HepG2 (cell line): ENCODE results near the gene CDK11B. TPM values are rescaled to one million over a fixed set of nuclear protein-coding genes. Genes with fewer than 3 reads are reported as not detected.

Experiments
- AHR ChIP-seq: IDR thresholded peaks from 2 replicates; pipeline ENCODE4 v1.6.1; 2018; ENCODE audit warnings: missing genetic modification reagents, missing compliant biosample characterization
- ARID4A ChIP-seq: sonication (generic); formaldehyde crosslinking; IDR thresholded peaks from 2 replicates; pipeline ENCODE4 v1.5.0; 2020; ENCODE audit warnings: mild to moderate bottlenecking, missing genetic modification reagents, borderline replicate concordance
- CBX2 ChIP-seq, 2 experiments: fragments of 200-600 bp in 1 of 2; sonication (generic); formaldehyde crosslinking in 1 of 2; IDR thresholded peaks; 2 replicates each; pipeline versions ENCODE4 v1.7.0 to v1.8.1; 2018 to 2022; ENCODE audit warnings: low read depth in 2 of 2, low read length in 1 of 2, mild to moderate bottlenecking in 1 of 2, missing genetic modification reagents in 1 of 2
- CBX5 ChIP-seq: sonication (generic); formaldehyde crosslinking; IDR thresholded peaks from 2 replicates; pipeline ENCODE4 v1.4.0; 2020; ENCODE audit warnings: missing genetic modification reagents, borderline replicate concordance
- FOXJ3 ChIP-seq: sonication (generic); formaldehyde crosslinking; IDR thresholded peaks from 2 replicates; pipeline ENCODE4 v1.4.0; 2020; ENCODE audit warnings: missing genetic modification reagents, mild to moderate bottlenecking, borderline replicate concordance
- KDM5A ChIP-seq: fragments of 200-600 bp; sonication (generic); IDR thresholded peaks from 2 replicates; pipeline ENCODE4 v1.7.0; 2018; ENCODE audit warnings: antibody characterized with exemption, mild to moderate bottlenecking, low read length, borderline replicate concordance
- MYC ChIP-seq: sonication (generic); formaldehyde crosslinking; IDR thresholded peaks from 2 replicates; pipeline ENCODE4 v1.9.0; 2021; ENCODE audit warnings: missing genetic modification reagents, borderline replicate concordance
- NCOA5 ChIP-seq: sonication (generic); formaldehyde crosslinking; IDR thresholded peaks from 2 replicates; pipeline ENCODE4 v1.4.0; 2020; ENCODE audit warnings: missing genetic modification reagents
- PRDM10 ChIP-seq: sonication (generic); formaldehyde crosslinking; IDR thresholded peaks from 2 replicates; pipeline ENCODE4 v1.4.0; 2020; ENCODE audit warnings: low read depth, missing genetic modification reagents
- PTBP1 ChIP-seq: fragments of 200-400 bp; formaldehyde crosslinking; IDR thresholded peaks from 2 replicates; pipeline ENCODE4 v1.6.1; 2018; ENCODE audit warnings: low read length, low read depth; ENCODE audit not compliant: poor library complexity, severe bottlenecking
- SIN3A ChIP-seq: IDR thresholded peaks from 2 replicates; pipeline ENCODE4 v1.6.1; 2011; ENCODE audit warnings: low read depth, mild to moderate bottlenecking, control low read depth, low read length, borderline replicate concordance
- SIX4 ChIP-seq: sonication (generic); formaldehyde crosslinking; IDR thresholded peaks from 2 replicates; pipeline ENCODE4 v1.4.0; 2020; ENCODE audit warnings: missing genetic modification reagents
- SOX13 ChIP-seq, 3 experiments: fragments of 450-650 bp in 1 of 3; sonication (generic) in 1 of 3; formaldehyde crosslinking in 1 of 3; IDR thresholded peaks in 2 of 3; conservative IDR thresholded peaks in 1 of 3; 2 replicates each; pipeline versions ENCODE4 v1.5.0 to v1.6.1; 2016 to 2020; ENCODE audit warnings: antibody characterized with exemption in 1 of 3, mild to moderate bottlenecking in 1 of 3, missing compliant biosample characterization in 1 of 3, missing genetic modification reagents in 1 of 3, moderate library complexity in 1 of 3
- WIZ ChIP-seq: sonication (generic); formaldehyde crosslinking; IDR thresholded peaks from 2 replicates; pipeline ENCODE4 v1.5.1; 2020; ENCODE audit warnings: mild to moderate bottlenecking, missing genetic modification reagents
- ZBTB25 ChIP-seq: IDR thresholded peaks from 2 replicates; pipeline ENCODE4 v1.6.1; 2018; ENCODE audit warnings: missing genetic modification reagents
- ZFAT ChIP-seq: sonication (generic); formaldehyde crosslinking; conservative IDR thresholded peaks from 2 replicates; pipeline ENCODE4 v1.8.1; 2023; ENCODE audit warnings: missing genetic modification reagents, inconsistent platforms
- ZMYM3 ChIP-seq: sonication (generic); formaldehyde crosslinking; IDR thresholded peaks from 2 replicates; pipeline ENCODE4 v1.5.1; 2020; ENCODE audit warnings: mild to moderate bottlenecking, missing genetic modification reagents
- ZNF121 ChIP-seq: sonication (generic); formaldehyde crosslinking; IDR thresholded peaks from 2 replicates; pipeline ENCODE4 v1.5.0; 2020; ENCODE audit warnings: mild to moderate bottlenecking, missing genetic modification reagents
- ZNF740 ChIP-seq: sonication (generic); formaldehyde crosslinking; IDR thresholded peaks from 2 replicates; pipeline ENCODE4 v1.4.0; 2020; ENCODE audit warnings: missing genetic modification reagents
- polyA plus RNA-seq, 8 experiments: library from polyadenylated mRNA; depleted of rRNA in 3 of 8; stranded (reverse) in 7 of 8; unstranded in 1 of 8; fragments of >200 nt; fragmentation: Illumina TruSeq in 4 of 8; extraction: Trizol in 4 of 8; gene quantifications; 2 replicates each; pipeline versions ENCODE4 v1.2.1 to v1.2.3, GENCODE V29; 2011 to 2016; ENCODE audit warnings: low read depth in 4 of 8, missing spikeins in 1 of 8, mixed read lengths in 1 of 8; ENCODE audit not compliant: insufficient read depth in 1 of 8
- total RNA-seq, 5 experiments: library from RNA; depleted of rRNA; stranded (reverse); fragments of >200 nt; fragmentation: Illumina TruSeq; extraction: Trizol; gene quantifications; 2 replicates each; pipeline ENCODE4 v1.2.3, GENCODE V29; 2016; ENCODE audit warnings: low read depth in 1 of 5

The CDK11B gene
- total and polyA plus RNA-seq, 2 of the 13 experiments (the other 11 are each of a cell fraction or from before 2014, with no cell fraction given) = 3.6 to 15.1 TPM

GRCh38 chr1:1614954-1615255 is 43.9 kb downstream of the CDK11B start (continued):
- TF ChIP-seq PRDM10 (CRISPR knock-in tag) (0 out of 2 replicates have a peak, but pooled peaks have one; percentile 5), SIN3A (no peak; the same call in 1 of the 2 replicates), ZFAT (CRISPR knock-in tag) (no peak), WIZ (CRISPR knock-in tag) (no peak), ZNF740 (no peak), ZNF121 (no peak), SIX4 (CRISPR knock-in tag) (no peak), KDM5A (0 out of 2 replicates have a peak, but pooled peaks have one; percentile 5), NCOA5 (no peak), ARID4A (CRISPR knock-in tag) (no peak), FOXJ3 (no peak), AHR (CRISPR knock-in tag) (no peak), MYC (CRISPR knock-in tag) (no peak), CBX2 (IDR thresholded peaks at IDR 0.05; ENCODE audit: low read depth, low read length) (no peak), CBX2 (CRISPR knock-in tag; IDR thresholded peaks at IDR 0.05; ENCODE audit: low read depth) (no peak), ZBTB25 (CRISPR knock-in tag) (no peak), SOX13 (IDR thresholded peaks at IDR 0.05) (no peak), SOX13 (CRISPR knock-in tag; conservative IDR thresholded peaks at IDR 0.05 in 1 of 2, IDR thresholded peaks at IDR 0.05 in 1 of 2) (no peak), ZMYM3 (CRISPR knock-in tag) (no peak), PTBP1 (peak; percentile 6), CBX5 (CRISPR knock-in tag) (no peak)
